Gastroesophageal sphincter (tissue), 3 donors: Measurements from ENCODE around the gene PGAP3.

ENCODE experiments used
- CTCF ChIP-seq, 4 experiments: fragments of 200-600 bp in 2 of 4; fragments of 450-650 bp in 2 of 4; sonication (generic) in 1 of 4; IDR thresholded peaks; one replicate each; pipeline ENCODE4 v1.5.1; 2017 to 2019; ENCODE audit warnings: antibody characterized with exemption in 4 of 4, mild to moderate bottlenecking in 2 of 4, moderate library complexity in 2 of 4
- POLR2A ChIP-seq, 2 donors: fragments of 450-650 bp; IDR thresholded peaks; one replicate each; pipeline ENCODE4 v1.6.1; 2017; ENCODE audit warnings: antibody characterized with exemption in 2 of 2, mild to moderate bottlenecking in 2 of 2, moderate library complexity in 1 of 2
- POLR2AphosphoS5 ChIP-seq: sonication (generic); formaldehyde crosslinking; IDR thresholded peaks from one replicate; pipeline ENCODE4 v1.6.1; 2017; ENCODE audit warnings: antibody characterized with exemption

- TF ChIP-seq CTCF (IDR thresholded peaks at IDR 0.05) (no peak), POLR2AphosphoS5 (no peak), POLR2A (IDR thresholded peaks at IDR 0.05) (no peak)
Observed at GRCh38 chr17:39658346-39658745, 29.5 kb downstream of the PGAP3 start.
